ENCODE data around the gene NES.

The NES gene

DNA sequence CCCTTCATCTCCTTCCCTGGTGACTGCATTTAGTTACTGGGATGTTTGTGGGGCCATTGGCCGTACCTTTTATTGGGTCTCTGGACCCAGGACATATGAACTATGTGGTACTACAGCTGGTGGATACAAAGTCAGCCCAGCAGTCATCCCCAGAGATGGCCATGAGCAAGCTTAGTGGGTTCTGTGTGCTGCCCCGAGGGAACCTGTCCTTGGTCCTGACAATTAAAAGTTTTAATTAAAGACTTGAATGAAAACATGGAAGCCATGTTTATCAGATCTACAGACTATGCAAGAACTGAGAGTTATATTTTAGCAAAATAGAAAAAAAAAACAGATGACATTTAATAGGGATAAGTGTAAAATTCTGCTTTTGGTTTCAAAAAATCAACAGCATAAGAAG is 2.8 kb upstream of the NES start:
- no peak for DNase-seq (ENCODE audit: low read depth in 2 of 2)

DNA sequence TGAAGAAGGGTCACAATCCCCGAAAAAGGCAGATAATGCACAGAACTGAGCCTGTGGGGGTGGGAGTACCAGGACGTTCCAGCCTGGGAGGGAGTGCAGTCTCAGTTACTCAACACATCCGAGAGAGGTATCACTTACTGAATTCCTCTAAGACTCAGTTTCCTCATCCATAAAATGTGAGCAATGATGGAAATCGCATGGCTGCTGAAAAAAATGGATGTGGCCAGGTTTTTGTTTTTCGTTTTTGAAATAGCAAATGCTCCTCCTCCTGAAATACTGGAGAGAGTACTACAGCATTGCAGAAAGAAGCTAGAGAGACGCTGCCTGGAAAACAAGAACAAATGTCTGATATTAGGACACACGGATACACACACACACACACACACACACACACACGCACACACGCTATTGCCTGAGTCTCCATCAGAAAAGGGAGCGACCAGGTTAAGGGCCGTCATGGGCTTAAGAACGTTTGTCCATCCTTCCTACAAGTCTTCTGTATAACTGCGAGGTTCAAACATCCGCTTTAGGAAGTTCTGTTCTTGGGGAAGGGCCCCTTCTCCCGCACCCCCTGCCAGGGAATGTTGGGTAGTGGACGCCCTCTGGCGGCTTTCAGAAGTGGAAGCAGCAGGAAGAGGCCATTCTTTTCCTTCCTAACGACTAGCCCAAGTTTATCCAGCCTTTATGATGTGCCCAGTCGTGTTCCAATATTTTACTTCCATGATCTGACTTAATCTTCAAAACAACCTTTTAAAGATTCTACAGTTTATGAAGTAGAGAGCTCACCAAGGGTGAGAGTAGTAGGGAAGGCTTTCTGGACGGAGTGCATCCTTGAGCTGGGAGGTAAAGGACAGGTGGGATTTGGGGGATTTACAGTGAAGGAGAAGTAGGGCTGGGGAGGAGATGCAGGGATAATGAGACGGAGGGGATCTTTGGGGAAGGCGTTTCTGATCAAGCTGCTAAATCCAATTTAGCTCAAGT is 699 bp upstream of the NES start:
- DNase-seq (ENCODE audit: low read depth in 2 of 2) = no peak

- no peak for DNase-seq (ENCODE audit: low read depth in 2 of 2)
Measured at GRCh38 chr1:156676114-156676819, 940 bp downstream of the NES start.

DNA sequence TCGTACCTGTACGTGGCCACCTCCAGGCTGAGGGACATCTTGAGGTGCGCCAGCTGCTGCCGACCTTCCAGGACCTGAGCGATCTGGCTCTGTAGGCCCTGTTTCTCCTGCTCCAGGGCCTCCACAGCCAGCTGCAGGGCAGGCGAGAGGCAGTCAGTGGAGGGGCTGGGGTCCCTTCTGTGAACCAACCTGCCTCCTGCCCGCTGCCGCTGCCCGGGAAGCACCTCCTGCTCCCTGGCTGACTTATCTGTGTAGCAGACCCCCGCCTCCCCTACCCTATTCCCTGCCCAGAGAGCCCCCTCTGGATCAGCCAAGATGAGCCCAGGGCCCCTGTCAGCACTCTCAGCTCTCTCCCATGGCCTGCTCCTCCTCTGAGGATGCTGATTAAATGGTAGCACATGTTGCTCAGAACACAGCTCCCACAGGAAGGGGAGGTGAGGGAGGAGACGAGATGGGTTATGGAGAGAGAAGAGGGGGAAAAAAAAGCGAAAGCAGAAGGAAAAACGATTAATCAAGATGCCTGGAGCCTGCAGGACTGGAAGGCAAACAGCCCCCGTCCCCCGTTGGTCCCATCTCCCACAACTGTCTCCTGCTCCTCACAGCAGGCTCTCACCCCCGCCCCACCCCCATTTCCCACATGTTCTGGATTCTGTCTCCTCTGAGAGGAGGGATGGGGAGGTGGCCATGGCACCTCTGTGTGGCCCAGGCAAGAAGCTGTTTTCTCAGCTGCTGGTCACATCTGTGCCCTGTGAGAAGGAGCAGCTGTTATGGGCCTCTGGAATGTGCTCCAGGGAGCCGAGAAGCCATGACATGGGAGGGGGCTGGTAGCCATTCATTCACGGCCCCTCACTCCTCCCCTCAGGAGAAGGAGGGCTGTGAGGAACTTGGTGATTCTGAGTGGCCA is 1.7 kb downstream of the NES start:
- no peak for DNase-seq (ENCODE audit: low read depth in 2 of 2)

DNA sequence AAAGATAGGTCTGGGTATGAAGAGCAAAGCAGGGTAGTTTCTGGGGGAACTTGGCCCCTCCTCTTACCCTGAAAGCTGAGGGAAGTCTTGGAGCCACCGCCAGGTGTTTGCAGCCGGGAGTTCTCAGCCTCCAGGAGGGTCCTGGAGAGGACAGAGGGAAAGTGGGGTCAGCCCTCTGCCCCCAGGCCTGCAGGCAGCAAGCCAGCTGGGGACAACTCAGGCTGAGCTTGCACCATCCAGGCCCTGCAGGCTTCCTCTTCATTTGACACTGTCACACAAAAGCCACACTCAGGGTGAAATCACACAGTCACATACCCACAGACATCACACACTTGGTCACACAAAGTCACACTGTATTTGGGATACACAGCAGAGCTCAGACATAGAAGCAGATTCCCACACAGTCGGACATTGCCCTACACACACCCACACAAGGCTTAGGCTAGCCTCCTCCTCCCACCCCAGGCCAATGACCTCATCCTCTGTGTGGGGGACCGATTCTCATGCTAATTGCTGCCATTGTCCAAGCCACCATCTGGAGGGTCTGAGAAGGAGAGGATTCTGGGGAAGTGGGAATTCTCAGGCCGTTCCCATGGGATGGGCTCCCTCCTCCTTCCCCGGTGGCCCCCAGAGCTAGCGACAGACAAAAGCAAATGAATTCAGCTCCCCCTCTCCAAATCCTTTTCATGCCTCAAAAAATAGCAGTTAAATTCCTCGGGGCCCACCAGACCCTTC is 3.7 kb downstream of the NES start:
- DNase-seq (ENCODE audit: low read depth in 2 of 2) = no peak

DNA sequence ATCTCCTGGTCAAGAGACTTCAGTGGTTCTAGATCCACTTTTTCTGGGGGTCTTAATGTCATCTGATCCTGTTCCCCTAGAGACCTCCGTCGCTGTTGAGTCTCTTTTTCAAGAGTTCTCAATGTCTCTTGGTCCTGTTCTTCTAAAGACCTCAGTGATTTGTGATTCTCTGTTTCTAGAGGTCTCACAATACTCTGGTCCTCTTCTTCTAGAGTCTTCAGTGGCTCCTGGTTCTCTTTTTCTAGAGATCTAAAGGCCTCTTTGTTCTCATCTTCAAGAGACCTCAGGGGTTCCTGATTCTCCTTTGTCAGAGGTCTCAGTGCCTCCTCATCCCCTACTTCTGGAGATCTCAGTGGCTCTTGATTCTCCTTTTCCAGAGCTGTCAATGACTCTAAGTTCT is 5.4 kb downstream of the NES start:
- DNase-seq (ENCODE audit: low read depth in 2 of 2) = no peak

DNA sequence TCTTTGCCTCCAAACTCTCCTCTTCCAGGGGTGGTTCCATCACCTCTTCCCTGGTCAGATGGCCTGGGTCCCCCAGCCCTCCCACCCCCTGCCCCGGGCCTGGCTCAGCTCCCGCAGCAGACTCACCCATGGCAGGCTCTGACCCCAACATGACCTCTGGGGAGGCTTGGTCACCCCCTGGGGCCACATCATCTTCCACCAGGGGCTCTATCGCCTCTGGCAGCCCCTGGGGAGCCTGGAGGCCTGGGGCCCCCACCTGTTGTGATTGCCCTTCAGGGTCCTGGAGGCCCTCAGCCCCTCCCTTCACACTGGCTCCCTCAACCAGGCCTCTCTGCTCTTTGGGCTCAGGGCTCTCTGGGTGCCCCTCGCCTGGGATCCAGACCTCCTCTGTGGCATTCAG is 6.4 kb downstream of the NES start:
- no peak for DNase-seq (ENCODE audit: low read depth in 2 of 2)

GRCh38 chr1:156670359-156670758 is 6.8 kb downstream of the NES start:
- DNase-seq (ENCODE audit: low read depth in 2 of 2) = no peak

- no peak for DNase-seq (ENCODE audit: low read depth in 2 of 2)
Measured at GRCh38 chr1:156669794-156670193, 7.4 kb downstream of the NES start.

GRCh38 chr1:156668801-156669637 is 8.2 kb downstream of the NES start:
- no peak for DNase-seq (ENCODE audit: low read depth in 2 of 2)

- no peak for DNase-seq (ENCODE audit: low read depth in 2 of 2)
Measured at GRCh38 chr1:156667968-156668709, 9.1 kb downstream of the NES start.

DNA sequence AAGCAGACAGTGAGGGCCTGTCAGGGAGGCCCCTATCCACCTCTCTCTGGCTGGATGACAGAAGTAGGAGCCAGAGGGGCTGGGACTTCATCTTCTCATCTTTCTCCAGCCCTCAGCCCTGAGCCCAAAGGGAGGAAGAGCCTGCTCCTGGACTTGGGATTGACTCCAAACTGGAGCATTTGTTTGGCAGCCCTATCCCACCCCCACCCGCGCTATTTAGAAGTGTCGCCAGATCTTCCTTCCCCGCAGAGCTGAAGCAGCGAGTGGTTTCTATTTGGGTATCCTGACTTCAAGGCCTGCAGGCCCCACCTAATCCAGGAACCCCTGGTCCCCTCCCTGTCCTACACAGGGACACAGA is 9.6 kb downstream of the NES start:
- DNase-seq (ENCODE audit: low read depth in 2 of 2) = no peak

DNA sequence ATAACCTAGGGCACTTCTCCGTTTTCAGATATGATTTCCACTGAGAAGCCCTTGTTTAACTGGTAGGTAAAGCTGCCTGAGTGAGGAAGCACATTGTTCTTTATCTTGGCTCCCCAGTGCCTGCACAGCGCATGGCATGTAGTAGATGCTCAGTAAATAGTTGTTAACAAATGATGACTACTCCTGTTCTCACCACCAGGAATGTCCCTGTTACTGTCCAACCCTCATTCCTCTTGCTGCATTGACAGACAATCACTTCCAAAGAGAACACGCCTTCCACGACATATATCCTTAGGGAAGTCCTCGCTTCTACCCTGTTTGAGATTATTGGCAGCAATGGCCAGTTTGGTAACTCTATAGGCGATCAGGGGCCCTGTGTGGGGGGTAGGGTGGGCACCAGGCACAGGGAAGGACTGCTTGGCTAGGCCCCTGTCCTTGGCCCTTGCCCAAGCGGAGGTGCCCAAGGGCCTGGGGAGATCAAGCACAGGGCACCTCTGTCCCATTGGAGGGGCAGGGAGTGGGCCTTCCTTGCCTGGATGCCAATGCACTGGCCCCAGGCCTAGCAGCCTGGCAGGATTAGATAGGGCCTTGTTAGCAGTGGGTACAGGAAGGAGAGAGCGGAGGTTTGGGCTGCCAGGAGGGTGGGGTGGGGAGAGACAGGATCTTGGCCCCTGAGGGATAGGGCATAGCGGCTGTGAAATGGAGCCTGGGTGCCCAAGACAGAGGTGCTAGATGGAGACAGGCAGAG is 10.2 kb downstream of the NES start:
- DNase-seq (ENCODE audit: low read depth in 2 of 2) = no peak

- no peak for DNase-seq (ENCODE audit: low read depth in 2 of 2)
Measured at GRCh38 chr1:156665539-156665938, 11.7 kb downstream of the NES start.

- DNase-seq (ENCODE audit: low read depth in 2 of 2) = no peak
Measured at GRCh38 chr1:156664767-156665411, 12.3 kb downstream of the NES start.

DNA sequence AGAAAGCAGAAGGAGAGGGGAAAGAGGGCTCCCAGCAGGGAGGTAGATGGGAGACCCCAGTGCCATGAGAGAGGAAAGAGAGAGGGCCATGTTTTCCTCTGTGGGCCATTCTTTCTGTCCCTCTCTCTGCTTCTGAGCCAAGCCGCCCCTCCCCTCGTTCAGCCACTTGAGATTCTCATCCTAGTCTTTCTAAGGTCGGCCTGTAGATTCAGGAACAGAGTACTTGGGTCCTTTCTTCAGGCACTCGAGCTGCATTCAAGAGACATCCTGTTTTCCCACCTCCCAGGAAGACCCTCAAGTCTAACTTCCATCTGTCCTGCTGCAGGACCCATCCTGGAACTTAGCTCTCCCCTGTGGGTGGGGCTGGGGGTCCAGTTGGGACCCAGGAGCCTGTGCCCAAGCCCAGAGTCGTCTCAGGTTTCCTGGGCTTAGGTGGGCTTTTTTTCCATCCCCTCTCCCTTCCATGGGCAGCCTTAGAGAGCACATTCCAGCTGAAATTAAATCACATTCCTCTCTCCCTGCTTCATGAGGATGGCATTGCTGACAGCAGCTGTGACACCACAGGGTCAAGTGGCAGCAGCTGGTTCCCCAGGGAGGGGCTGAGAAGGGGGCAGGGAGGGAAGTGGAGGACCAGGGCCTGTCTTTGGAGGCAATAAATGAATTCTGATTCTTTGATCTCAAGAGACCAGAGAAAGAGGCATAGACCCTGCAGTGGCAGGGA is 13.0 kb downstream of the NES start:
- DNase-seq (ENCODE audit: low read depth in 2 of 2) = no peak

DNA sequence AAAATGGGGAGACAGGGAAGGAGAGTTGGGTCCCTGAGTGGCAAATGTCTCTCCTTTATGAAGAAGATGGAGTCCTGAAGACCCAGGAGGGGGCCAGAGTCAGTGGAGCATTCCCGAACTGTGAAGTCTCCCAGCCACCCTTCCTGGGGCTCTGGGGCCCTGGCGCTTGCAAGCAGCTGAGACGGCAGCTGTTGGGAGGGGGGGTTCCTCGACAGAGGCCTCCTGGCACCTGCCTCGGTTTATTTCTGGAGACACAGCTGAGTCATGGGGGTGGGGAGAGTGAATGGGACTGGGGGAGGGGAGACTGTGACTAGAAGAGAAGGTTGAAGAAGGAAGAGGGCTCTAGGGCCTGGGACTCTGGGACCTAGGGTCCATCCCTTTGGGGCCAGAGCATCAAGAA is 14.0 kb downstream of the NES start:
- no peak for DNase-seq (ENCODE audit: low read depth in 2 of 2)

GRCh38 chr1:156662800-156663055 is 14.5 kb downstream of the NES start:
- DNase-seq (ENCODE audit: low read depth in 2 of 2) = no peak
